Smooth muscle cell (in vitro differentiated cells): ENCODE data around the gene MRPL17. TPM values are rescaled to one million over a fixed set of nuclear protein-coding genes. Genes with fewer than 3 reads are reported as not detected.
A peak's percentile ranks its signal among the peaks of the same experiment; 100 is the strongest.
"Not testable (repeated sequence)": the region's sequence is repeated elsewhere in the genome, so short reads cannot be mapped to it uniquely, and the experiment has no call there.

Experiments
- DNase-seq: peaks from one replicate; lab custom pipeline; 2025; ENCODE audit not compliant: unreplicated experiment; lab: John Stamatoyannopoulos, UW
- H2AFZ ChIP-seq: fragments of 200-600 bp; sonication (generic); 2 replicates; pipeline ENCODE4 v1.6.0; 2016; ENCODE audit warnings: antibody characterized with exemption, low read depth, mild to moderate bottlenecking
- H3F3A ChIP-seq: fragments of 200-600 bp; sonication (generic); 2 replicates; pipeline ENCODE4 v1.6.0; 2017; ENCODE audit warnings: antibody characterized with exemption, low read depth
- H3K27ac ChIP-seq: fragments of 200-600 bp; sonication (generic); 2 replicates; pipeline ENCODE4 v1.5.1; 2016; ENCODE audit warnings: low read depth, mild to moderate bottlenecking
- H3K27me3 ChIP-seq: fragments of 200-600 bp; sonication (generic); 2 replicates; pipeline ENCODE4 v1.6.1; 2016; ENCODE audit warnings: low read depth, mild to moderate bottlenecking
- H3K36me3 ChIP-seq: fragments of 200-600 bp; sonication (generic); 2 replicates; pipeline ENCODE4 v1.5.1; 2016; ENCODE audit warnings: low read depth
- H3K4me1 ChIP-seq: fragments of 200-600 bp; sonication (generic); 2 replicates; pipeline ENCODE4 v1.5.1; 2016; ENCODE audit warnings: low read depth
- H3K4me2 ChIP-seq: fragments of 200-600 bp; sonication (generic); 2 replicates; pipeline ENCODE4 v1.6.0; 2016; ENCODE audit warnings: mild to moderate bottlenecking
- H3K4me3 ChIP-seq: fragments of 200-600 bp; sonication (generic); 2 replicates; pipeline ENCODE4 v1.5.1; 2016; ENCODE audit warnings: mild to moderate bottlenecking
- H3K79me2 ChIP-seq: fragments of 200-600 bp; sonication (generic); 2 replicates; pipeline ENCODE4 v1.6.0; 2016; ENCODE audit warnings: low read depth, mild to moderate bottlenecking
- H3K9ac ChIP-seq: fragments of 200-600 bp; sonication (generic); 2 replicates; pipeline ENCODE4 v1.6.0; 2016; ENCODE audit warnings: low read depth
- H3K9me3 ChIP-seq: fragments of 200-600 bp; sonication (generic); replicated peaks from 2 replicates; pipeline ENCODE4 v1.5.1; 2016; ENCODE audit warnings: low read depth
- H4K20me1 ChIP-seq: fragments of 200-600 bp; sonication (generic); 2 replicates; pipeline ENCODE4 v1.6.0; 2016; ENCODE audit warnings: low read depth
- WGBS: methylation state at CpG from one replicate; pipeline ENCODE4 v1.1.7; 2016; ENCODE audit warnings: low lambda C conversion rate; 5-methylcytosine and 5-hydroxymethylcytosine counted together
- polyA plus RNA-seq: library from polyadenylated mRNA; unstranded; fragments of >200 nt; fragmentation: Nextera tagmentation; extraction: Ambion mirVana; gene quantifications from 2 replicates; pipeline ENCODE4 v1.2.1, GENCODE V29; 2016
- total RNA-seq: library from RNA; depleted of rRNA; stranded (reverse); fragments of >200 nt; gene quantifications from 2 replicates; pipeline ENCODE4 v1.2.3, GENCODE V29; 2014
- TF ChIP-seq, protein P1 (sequence below): fragments of 200-600 bp; sonication (generic); IDR thresholded peaks from 2 replicates; pipeline ENCODE4 v1.5.1; 2017; ENCODE audit warnings: borderline replicate concordance, mild to moderate bottlenecking, antibody characterized with exemption; ENCODE audit not compliant: insufficient read depth, poor library complexity, severe bottlenecking

Gene MRPL17
- total and polyA plus RNA-seq, 2 experiments from 2014 or later, result 77.4 to 132 TPM

DNA sequence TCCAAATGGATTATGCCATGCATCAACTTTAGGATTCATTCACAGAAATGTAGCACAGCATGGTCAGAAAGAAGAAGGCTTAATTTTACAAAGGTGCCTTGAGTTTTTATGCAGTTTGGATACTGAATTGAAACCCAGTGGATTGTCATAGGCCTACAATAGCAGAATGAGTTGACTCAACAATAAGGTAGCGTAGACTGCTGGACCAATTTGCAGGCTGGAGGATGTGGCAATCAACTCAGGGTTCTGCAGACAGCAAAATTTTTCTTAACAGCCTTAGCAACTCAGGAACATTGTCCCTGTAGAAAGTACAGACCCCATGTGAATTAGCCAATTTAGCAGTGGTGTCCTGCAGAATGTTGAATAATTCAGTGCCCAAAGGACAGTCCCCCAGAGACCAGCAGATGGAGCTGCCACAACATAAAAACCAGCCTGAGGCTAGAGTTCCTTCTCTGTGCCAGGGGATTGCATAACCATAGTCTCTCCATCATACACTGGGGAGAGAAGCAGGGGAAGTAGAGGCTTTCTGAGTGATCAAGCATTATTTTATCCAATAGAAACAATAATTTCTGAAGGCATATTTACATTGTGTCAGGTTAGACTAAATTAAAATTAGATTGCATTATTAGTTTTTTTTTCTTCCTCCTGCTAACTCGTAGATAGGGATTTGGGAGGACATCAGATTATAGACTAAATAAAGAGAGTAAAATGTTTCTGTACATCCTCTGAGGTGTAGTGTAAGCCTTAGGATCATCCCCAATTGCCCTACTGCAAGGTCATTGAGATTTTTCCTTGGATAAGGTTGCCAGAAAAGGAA, 20.3 kb upstream of the MRPL17 start:
- no peaks in the 10 kb centered on the region for H3K27me3 ChIP-seq
- H3F3A ChIP-seq, result no peaks in the 10 kb centered on the region
- TF ChIP-seq, protein P1, sequence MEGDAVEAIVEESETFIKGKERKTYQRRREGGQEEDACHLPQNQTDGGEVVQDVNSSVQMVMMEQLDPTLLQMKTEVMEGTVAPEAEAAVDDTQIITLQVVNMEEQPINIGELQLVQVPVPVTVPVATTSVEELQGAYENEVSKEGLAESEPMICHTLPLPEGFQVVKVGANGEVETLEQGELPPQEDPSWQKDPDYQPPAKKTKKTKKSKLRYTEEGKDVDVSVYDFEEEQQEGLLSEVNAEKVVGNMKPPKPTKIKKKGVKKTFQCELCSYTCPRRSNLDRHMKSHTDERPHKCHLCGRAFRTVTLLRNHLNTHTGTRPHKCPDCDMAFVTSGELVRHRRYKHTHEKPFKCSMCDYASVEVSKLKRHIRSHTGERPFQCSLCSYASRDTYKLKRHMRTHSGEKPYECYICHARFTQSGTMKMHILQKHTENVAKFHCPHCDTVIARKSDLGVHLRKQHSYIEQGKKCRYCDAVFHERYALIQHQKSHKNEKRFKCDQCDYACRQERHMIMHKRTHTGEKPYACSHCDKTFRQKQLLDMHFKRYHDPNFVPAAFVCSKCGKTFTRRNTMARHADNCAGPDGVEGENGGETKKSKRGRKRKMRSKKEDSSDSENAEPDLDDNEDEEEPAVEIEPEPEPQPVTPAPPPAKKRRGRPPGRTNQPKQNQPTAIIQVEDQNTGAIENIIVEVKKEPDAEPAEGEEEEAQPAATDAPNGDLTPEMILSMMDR, result peak; percentile 47
- H3K36me3 ChIP-seq, result no peaks in the 10 kb centered on the region
- H3K9me3 ChIP-seq, result no peaks in the 10 kb centered on the region
- no peak overlapping the region for H3K4me3 ChIP-seq
- H3K4me1 ChIP-seq, result peaks cover 3% of the 10 kb centered on the region
- DNase-seq, result no peak
- H3K79me2 ChIP-seq, result no peaks in the 10 kb centered on the region
- WGBS, result 88% methylated on average over 2 of the region's 2 CpGs
- no peak overlapping the region for H3K4me2 ChIP-seq
- no peaks in the 10 kb centered on the region for H4K20me1 ChIP-seq
- H3K9ac ChIP-seq, result no peak overlapping the region
- no peak overlapping the region for H3K27ac ChIP-seq
- peak overlapping the region; percentile 41 for H2AFZ ChIP-seq

DNA sequence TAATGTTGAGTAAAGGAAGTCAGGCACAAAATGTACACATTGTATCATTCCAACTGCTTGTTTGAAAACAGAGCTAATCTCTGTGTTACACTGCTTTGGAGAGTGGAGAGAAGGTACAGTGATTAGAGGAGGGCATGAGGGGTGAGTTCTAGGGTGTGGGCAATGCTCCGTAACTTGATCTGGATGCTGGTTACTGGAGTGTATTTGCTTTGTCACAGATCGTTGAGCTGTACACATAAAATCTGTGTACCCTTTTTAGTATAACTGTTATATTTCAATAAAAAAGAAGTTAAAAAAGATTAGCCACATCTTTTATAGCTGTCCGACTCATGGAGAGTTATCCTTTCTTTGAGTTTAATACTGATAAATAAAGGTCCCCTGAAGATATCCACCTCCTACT, 18.8 kb upstream of the MRPL17 start:
- H3K79me2 ChIP-seq, H3K4me2 ChIP-seq, H2AFZ ChIP-seq, H3K9ac ChIP-seq, H3K9me3 ChIP-seq, DNase-seq, H3K27me3 ChIP-seq, H4K20me1 ChIP-seq, H3F3A ChIP-seq, H3K4me3 ChIP-seq, H3K4me1 ChIP-seq, H3K36me3 ChIP-seq, H3K27ac ChIP-seq: not testable (repeated sequence)
- 43% methylated on average over 3 of the region's 3 CpGs for WGBS

- H3K4me3 ChIP-seq, result no peak overlapping the region
- 39% methylated on average over 1 of the region's 1 CpG for WGBS
- no peaks in the 10 kb centered on the region for H4K20me1 ChIP-seq
- H3K27ac ChIP-seq, result no peak overlapping the region
- DNase-seq, result no peak
- no peaks in the 10 kb centered on the region for H3K9me3 ChIP-seq
- TF ChIP-seq, protein P1, result no peak
- H3K27me3 ChIP-seq, result no peaks in the 10 kb centered on the region
- no peak overlapping the region for H2AFZ ChIP-seq
- no peak overlapping the region for H3K4me2 ChIP-seq
- H3F3A ChIP-seq, result no peaks in the 10 kb centered on the region
- H3K79me2 ChIP-seq, result no peaks in the 10 kb centered on the region
- no peaks in the 10 kb centered on the region for H3K4me1 ChIP-seq
- no peak overlapping the region for H3K9ac ChIP-seq
- no peaks in the 10 kb centered on the region for H3K36me3 ChIP-seq
Observed at GRCh38 chr11:6695377-6695776, 12.2 kb upstream of the MRPL17 start.

GRCh38 chr11:6694229-6694535, 11.0 kb upstream of the MRPL17 start:
- H2AFZ ChIP-seq, result no peak overlapping the region
- no peaks in the 10 kb centered on the region for H3K79me2 ChIP-seq
- H4K20me1 ChIP-seq, result no peaks in the 10 kb centered on the region
- DNase-seq, result no peak
- H3K27ac ChIP-seq, result peak overlapping the region; percentile 39
- H3K9me3 ChIP-seq, result no peaks in the 10 kb centered on the region
- H3K4me3 ChIP-seq, result no peak overlapping the region
- TF ChIP-seq, protein P1, result no peak
- no peaks in the 10 kb centered on the region for H3F3A ChIP-seq
- 14% methylated on average over 1 of the region's 1 CpG for WGBS
- peak overlapping the region; percentile 24 for H3K4me2 ChIP-seq
- no peaks in the 10 kb centered on the region for H3K27me3 ChIP-seq
- H3K4me1 ChIP-seq, result no peaks in the 10 kb centered on the region
- H3K36me3 ChIP-seq, result no peaks in the 10 kb centered on the region
- no peak overlapping the region for H3K9ac ChIP-seq
